ENCODE measurements around the gene TMEM25. TPM values are rescaled to one million over a fixed set of nuclear protein-coding genes. Genes with fewer than 3 reads are reported as not detected.
"Not testable (repeated sequence)": the region's sequence is repeated elsewhere in the genome, so short reads cannot be mapped to it uniquely, and the experiment has no call there.

TMEM25 gene
- total RNA-seq = 8.0 TPM
- long read RNA-seq, transcript TMEM25-201 (9 exons, 2,409 nt) = major isoform, 7 of 17 reads
- long read RNA-seq, partial matches to known transcripts = 3 of 17 reads
- long read RNA-seq, other reads (novel, unspliced or antisense) = 5 of 17 reads

DNA sequence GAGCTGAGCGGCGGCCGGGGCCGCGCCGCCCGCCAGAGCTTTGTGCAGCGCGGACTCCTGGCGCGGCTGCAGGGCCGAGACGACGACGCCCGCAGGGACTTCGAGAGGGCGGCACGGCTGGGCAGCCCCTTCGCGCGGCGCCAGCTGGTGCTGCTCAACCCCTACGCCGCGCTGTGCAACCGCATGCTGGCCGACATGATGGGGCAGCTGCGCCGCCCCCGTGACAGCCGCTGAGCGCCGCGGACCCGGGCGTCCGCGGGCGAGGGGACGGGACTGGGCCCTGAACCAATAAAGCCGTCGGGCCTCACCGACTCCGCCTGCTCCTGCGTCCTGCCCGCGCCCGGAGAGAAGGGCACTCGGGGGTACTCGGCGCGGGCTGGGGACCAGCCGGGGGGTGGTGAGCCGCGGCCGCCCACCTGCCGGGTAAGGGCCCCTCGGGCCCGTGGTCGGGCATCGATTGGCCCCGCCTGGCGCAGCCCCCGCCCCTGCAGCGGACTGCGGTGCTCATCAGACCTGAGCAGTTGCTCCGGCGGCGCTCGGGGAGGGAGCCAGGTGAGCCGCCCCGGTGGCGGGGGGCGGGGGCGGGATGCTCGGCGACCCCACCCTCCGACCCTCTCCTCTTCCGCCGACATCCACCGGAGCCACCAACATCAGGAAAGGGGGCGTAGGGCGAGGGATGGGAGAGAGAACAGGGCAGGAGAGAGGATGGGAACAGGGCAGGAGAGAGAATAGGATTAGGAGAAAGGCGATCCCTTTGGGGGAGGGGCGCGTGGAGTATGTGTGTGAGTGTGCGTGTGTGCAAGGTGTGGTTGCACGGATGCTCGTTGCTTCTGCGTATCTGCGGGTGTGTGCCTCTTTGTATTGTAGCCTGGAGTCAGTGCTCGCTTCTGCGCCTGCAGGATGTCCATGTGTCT, at the start of gene TMEM25:
Gene TMEM25 (plus strand): TSS at position 510 of the 914 bp plus-strand sequence. CDS start 610 bp downstream, outside the sequence.
- peak; percentile 83 for DNase-seq (ENCODE audit: low spot score)
- intact Hi-C loops (cut with DNase I) = no loop called here

DNA sequence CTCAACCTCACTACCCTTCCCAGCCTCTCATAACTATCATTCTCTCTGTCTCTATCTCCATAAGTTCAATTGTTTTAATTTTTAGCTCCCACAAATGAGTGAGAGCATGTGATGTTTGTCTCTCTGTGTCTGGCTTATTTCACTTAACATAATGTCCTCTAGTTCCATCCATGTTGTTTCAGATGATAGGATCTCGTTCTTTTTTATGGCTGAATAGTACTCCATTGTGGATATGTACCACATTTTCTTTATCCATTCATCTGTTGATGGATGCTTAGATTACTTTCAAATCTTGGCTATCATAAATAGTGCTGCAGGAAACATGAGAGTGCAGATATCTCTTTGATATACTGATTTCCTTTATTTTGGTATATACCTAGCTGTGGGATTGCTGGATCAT, 49.8 kb upstream of the TMEM25 start:
- DNase-seq (ENCODE audit: low spot score) = not testable (repeated sequence)
- intact Hi-C loops (cut with DNase I) = loop anchor here (10.0 kb wide), 1 partner anchor 276 kb away; no protein-coding TSS in a partner anchor

DNA sequence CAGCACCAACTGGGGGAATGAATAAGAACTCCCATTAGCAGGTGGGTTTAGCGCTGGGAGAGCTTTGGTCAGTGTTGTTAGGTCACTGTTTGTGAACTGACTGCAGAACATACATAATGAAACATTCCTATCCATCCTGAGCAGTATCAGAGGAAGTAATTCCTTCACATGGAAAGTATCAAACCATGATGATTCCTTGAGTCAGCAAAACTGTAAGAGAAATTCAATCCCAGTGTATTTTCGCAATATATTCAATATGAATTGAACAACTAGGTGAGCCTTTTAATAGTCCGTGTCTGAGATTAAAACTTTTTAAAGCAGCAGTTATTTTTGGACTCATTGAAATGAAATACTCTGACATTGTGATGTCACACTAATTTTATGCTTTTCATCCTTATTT, 46.6 kb upstream of the TMEM25 start:
- intact Hi-C loops (cut with DNase I) = loop anchor here (10.0 kb wide), 1 partner anchor 280 kb away; no protein-coding TSS in a partner anchor
- DNase-seq (ENCODE audit: low spot score) = no peak

DNA sequence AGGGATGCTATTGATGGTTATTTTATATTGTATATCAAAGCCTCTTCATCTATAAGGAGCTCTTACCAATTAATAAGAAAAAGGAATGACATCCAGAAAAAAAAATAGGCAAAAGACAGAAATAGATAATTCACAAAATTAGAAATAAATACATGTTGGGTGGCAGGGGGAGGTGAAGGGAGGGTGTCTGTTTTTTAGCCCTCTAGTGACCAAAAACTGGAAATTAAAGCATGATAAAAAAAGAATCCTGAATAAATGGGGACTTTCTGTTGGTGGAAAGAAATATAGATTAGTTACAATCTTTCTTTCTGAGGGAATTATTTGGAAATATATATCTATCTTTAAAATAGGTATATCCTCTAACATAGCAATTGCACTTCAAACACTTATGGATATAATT, 45.7 kb upstream of the TMEM25 start:
- intact Hi-C loops (cut with DNase I) = loop anchor here (10.0 kb wide), 1 partner anchor 280 kb away; no protein-coding TSS in a partner anchor

DNA sequence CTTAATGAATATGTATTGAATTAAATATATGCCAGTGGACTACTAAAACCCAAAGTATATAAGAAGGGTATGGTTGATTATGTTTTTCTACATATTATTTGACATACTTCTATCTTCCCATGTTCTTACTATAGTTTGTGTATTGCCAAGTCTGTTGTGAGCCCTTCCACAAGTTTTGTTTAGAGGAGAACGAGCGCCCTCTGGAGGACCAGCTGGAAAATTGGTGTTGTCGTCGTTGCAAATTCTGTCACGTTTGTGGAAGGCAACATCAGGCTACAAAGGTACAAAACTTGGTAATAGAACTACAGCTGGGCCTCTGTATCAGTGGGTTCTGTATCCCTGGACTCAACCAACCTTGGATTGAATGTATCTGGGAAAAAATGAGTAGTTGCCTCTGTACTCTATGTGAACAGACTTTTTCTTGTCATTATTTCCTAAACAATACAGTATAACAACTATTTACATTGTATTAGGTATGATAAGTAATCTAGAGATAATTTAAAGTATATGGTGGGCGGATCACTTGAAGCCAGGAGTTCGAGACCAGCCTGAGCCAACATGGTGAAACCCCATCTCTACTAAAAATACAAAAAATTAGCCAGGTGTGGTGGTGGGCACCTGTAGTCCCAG, 42.4 kb upstream of the TMEM25 start:
- DNase-seq (ENCODE audit: low spot score) = no peak
- intact Hi-C loops (cut with DNase I) = loop anchor here (2.0 to 10.0 kb wide), 2 partner anchors 88 to 284 kb away; partner anchors contain the start of gene ATP5MG

More for the DNA sequence above, 45.7 kb upstream of the TMEM25 start:
- no peak for DNase-seq (ENCODE audit: low spot score)

DNA sequence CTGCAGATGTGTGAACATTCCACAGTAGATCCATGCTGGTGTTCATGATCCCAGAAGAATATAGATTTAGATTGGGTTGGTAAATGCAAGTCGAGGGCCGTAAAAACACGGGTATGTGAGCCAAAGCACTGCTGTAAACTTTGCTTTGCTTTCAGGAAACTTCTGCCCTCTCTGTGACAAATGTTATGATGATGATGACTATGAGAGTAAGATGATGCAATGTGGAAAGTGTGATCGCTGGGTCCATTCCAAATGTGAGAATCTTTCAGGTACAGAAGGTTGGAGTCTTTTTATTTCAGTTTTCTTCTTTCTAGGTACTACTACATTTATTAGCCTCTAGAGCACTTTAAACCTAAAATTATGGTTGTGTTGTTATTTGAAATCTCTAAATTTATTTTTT, 40.0 kb upstream of the TMEM25 start:
- intact Hi-C loops (cut with DNase I) = no loop called here
- DNase-seq (ENCODE audit: low spot score) = no peak

DNA sequence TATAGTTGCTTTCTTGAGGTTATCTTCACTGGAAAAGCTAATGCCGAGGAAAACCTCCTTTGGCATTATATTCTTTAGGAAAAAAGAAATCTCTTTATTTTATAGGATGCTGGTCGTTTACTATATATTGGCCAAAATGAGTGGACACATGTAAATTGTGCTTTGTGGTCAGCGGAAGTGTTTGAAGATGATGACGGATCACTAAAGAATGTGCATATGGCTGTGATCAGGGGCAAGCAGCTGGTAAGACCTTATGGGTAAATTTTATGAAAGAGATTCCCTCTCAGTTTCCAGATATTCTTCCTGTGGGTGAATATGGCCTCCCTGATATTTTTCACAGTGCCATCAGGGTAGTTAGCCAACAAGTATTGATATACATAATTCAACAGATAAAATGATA, 33.2 kb upstream of the TMEM25 start:
- no peak for DNase-seq (ENCODE audit: low spot score)
- intact Hi-C loops (cut with DNase I) = no loop called here

DNA sequence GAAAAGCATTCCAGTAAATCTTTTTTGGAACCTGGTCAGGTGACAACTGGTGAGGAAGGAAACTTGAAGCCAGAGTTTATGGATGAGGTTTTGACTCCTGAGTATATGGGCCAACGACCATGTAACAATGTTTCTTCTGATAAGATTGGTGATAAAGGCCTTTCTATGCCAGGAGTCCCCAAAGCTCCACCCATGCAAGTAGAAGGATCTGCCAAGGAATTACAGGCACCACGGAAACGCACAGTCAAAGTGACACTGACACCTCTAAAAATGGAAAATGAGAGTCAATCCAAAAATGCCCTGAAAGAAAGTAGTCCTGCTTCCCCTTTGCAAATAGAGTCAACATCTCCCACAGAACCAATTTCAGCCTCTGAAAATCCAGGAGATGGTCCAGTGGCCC, 27.8 kb upstream of the TMEM25 start:
- intact Hi-C loops (cut with DNase I) = no loop called here
- DNase-seq (ENCODE audit: low spot score) = no peak

DNA sequence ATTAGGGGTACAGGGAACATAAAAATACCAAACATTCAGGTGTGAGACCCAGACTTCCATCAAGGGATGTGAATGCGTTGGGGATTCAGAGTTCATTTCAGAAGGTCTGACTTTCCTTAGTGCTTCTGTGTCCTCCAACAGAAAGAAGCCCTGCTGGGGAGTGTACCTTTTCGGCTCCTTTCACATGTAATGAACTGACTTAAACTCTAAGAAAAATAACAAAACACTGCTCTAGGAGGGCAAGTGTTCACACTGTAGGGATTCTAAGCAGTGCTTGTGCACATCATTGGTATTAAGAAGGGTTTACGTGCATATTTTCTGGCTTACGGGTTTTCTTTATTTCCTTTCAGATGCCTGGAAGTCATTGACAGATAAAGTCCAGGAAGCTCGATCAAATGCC, 19.4 kb upstream of the TMEM25 start:
- intact Hi-C loops (cut with DNase I) = no loop called here
- no peak for DNase-seq (ENCODE audit: low spot score)

DNA sequence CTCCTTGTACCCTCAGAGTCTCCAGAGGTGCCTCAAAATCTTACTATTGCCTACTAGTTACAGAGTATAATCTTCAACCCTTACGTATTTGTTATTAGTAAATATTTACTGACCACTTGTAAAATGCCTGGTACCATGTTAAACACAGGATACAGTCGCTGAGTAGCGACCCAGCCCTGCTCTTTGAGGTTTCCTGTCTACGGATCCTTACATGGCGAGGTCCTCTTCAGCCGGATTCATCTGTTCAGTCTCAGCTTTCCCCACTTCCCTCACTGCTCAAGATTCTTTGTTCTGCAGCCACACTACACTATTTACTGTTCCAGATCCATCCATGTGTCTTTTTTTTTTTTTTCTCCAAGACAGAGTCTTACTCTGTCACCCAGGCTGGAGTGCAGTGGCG, 16.9 kb upstream of the TMEM25 start:
- no peak for DNase-seq (ENCODE audit: low spot score)
- intact Hi-C loops (cut with DNase I) = no loop called here

DNA sequence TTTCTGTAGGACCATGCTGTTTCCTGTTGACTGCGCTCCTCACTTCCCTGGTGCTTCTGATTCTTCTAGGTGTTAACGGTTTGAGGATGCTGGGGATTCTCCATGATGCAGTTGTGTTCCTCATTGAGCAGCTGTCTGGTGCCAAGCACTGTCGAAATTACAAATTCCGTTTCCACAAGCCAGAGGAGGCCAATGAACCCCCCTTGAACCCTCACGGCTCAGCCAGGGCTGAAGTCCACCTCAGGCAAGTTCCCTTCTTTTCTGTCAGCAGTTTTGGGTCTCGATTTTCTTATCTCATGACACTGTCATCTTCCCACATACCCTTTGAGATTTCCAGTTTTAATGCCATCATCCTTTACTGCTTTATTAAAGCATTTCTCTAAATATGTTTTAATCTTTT, 11.4 kb upstream of the TMEM25 start:
- no peak for DNase-seq (ENCODE audit: low spot score)
- intact Hi-C loops (cut with DNase I) = no loop called here

DNA sequence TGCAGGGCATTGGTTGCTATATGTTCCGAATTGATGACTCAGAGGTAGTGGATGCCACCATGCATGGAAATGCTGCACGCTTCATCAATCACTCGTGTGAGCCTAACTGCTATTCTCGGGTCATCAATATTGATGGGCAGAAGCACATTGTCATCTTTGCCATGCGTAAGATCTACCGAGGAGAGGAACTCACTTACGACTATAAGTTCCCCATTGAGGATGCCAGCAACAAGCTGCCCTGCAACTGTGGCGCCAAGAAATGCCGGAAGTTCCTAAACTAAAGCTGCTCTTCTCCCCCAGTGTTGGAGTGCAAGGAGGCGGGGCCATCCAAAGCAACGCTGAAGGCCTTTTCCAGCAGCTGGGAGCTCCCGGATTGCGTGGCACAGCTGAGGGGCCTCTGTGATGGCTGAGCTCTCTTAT, 9.1 kb upstream of the TMEM25 start:
- intact Hi-C loops (cut with DNase I) = no loop called here
- DNase-seq (ENCODE audit: low spot score) = no peak

DNA sequence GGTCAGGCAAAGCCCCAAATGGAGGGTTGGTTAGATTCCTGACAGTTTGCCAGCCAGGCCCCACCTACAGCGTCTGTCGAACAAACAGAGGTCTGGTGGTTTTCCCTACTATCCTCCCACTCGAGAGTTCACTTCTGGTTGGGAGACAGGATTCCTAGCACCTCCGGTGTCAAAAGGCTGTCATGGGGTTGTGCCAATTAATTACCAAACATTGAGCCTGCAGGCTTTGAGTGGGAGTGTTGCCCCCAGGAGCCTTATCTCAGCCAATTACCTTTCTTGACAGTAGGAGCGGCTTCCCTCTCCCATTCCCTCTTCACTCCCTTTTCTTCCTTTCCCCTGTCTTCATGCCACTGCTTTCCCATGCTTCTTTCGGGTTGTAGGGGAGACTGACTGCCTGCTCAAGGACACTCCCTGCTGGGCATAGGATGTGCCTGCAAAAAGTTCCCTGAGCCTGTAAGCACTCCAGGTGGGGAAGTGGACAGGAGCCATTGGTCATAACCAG, 8.4 kb upstream of the TMEM25 start:
- no peak for DNase-seq (ENCODE audit: low spot score)
- intact Hi-C loops (cut with DNase I) = no loop called here

DNA sequence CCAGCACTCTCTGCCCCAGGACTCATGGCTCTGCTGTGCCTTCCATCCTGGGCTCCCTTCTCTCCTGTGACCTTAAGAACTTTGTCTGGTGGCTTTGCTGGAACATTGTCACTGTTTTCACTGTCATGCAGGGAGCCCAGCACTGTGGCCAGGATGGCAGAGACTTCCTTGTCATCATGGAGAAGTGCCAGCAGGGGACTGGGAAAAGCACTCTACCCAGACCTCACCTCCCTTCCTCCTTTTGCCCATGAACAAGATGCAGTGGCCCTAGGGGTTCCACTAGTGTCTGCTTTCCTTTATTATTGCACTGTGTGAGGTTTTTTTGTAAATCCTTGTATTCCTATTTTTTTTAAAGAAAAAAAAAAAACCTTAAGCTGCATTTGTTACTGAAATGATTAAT, 6.6 kb upstream of the TMEM25 start:
- intact Hi-C loops (cut with DNase I) = no loop called here
- DNase-seq (ENCODE audit: low spot score) = no peak

DNA sequence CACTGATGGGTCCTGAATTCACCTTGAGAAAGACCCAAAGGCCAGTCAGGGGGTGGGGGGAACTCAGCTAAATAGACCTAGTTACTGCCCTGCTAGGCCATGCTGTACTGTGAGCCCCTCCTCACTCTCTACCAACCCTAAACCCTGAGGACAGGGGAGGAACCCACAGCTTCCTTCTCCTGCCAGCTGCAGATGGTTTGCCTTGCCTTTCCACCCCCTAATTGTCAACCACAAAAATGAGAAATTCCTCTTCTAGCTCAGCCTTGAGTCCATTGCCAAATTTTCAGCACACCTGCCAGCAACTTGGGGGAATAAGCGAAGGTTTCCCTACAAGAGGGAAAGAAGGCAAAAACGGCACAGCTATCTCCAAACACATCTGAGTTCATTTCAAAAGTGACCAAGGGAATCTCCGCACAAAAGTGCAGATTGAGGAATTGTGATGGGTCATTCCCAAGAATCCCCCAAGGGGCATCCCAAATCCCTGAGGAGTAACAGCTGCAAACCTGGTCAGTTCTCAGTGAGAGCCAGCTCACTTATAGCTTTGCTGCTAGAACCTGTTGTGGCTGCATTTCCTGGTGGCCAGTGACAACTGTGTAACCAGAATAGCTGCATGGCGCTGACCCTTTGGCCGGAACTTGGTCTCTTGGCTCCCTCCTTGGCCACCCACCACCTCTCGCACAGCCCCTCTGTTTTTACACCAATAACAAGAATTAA, 6.1 kb upstream of the TMEM25 start:
- intact Hi-C loops (cut with DNase I) = no loop called here

DNA sequence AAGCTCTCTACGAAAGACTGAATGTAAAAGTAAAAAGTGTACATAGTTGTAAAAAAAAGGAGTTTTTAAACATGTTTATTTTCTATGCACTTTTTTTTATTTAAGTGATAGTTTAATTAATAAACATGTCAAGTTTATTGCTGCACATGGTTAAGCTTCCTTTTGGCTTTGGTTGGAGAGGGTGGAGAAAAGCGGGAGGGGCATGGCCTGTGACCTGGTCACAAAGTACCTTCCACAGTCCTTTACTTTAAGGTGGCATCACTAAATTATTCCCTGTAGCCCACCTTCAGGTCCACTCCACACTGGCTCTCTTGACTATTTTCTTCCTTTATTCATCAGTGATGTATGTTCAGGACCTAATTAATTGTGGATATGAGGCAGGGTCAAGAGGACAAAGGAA, 4.3 kb upstream of the TMEM25 start:
- intact Hi-C loops (cut with DNase I) = no loop called here
- DNase-seq (ENCODE audit: low spot score) = no peak

More for the DNA sequence above, 6.1 kb upstream of the TMEM25 start:
- no peak for DNase-seq (ENCODE audit: low spot score)

DNA sequence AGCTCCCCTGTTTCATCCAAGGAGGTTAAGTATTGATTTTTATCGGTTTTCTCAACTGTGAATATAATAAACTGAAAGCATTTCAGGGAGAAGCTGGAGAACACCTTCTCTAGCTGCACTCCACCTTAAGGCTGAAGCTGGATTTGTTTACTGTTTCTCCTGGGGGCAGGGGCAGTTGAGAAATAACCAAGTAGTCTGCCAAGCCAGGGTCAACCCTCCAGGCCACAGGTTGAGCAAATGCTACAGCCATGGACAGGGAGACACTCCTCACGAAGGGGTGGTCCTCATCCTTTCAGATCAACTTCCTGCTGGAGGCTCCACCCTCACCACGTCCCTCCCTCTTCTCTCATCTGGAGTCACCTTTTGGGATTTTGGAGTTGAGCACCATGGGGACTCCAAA, 3.9 kb upstream of the TMEM25 start, which contains the start of gene TTC36:
Gene TTC36 (plus strand): TSS at position 366 of the 400 bp plus-strand sequence. CDS start 21 bp downstream, at position 387.
- no peak for DNase-seq (ENCODE audit: low spot score)
- intact Hi-C loops (cut with DNase I) = no loop called here

DNA sequence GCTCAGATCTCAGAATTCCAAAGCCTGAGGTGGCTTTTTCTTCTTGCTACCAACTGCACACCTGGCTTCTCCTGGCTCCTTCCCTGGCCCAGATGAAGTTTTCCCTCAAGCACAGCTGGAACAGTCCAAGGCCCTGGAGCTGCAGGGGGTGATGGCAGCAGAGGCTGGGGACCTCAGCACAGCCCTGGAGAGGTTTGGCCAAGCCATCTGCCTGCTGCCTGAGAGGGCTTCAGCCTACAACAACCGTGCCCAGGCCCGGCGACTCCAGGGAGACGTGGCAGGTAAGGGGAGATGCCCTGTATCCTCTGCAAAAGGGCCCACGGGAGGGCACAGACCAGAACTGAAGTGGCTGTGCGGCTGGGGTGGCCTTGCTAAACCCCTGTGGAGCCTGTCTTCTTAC, 2.5 kb upstream of the TMEM25 start:
- no peak for DNase-seq (ENCODE audit: low spot score)
- intact Hi-C loops (cut with DNase I) = no loop called here

DNA sequence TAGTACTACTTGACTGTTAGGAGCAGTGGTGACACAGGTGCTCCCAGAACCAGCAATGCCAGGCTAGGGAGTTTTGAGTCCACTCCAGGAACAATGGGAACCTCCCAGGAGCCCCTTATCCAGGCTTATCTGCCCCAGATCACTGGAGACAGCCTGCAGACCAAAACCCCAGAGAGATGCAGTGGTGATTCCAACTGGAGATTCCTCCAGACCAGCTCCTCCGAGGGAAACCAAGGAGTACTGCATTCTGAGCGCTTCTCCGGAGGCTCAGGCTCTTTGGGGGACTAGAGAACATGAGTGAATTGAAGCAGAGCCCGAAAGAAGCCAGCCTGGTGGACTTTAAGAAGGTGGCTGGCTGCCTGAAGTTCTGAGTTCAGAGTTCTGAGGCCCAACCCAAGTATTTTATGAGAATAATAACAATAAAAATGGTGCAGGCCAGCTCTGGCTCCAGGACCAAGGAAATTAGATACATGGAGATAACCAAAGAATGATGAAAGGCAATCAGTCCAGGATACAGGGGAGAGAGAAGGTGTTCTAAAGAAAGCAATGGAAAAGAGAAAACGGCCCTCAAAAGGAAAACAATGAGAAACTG, 1.3 kb upstream of the TMEM25 start:
- no peak for DNase-seq (ENCODE audit: low spot score)
- intact Hi-C loops (cut with DNase I) = no loop called here
